ENCODE measurements around the gene CPXM2.

DNA sequence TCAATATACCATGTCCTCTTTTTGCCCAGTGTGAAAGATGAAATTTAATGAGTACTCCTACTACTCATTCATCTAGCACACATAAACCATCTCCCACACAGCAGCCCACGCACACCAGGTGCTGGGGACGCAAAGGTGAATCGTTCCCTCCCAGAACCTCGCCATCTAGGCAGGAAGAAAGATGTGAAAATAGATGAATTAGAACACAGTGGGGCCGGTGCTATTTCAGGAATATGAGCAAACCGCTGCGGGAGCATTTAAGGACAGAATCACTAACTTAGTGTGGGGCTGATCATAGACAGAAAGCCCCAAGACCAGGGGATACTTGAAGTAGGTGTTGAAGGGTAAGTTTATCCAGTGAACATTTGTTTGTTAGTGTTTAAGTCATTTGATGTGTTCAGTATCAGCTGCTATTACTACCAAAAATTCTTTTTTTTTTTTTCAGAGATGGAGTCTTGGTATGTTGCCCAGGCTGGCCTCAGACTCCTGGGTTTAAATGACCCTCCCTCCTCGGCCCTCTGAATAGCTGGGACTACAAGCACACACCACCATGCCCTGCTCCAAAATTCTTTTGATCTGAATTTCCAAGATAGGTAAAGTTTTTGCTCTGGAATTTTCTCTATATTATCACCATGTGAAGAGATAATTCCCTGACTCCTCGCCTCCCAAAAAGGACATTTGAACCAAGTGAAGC is 48.8 kb downstream of the CPXM2 start:
- TF ChIP-seq POLR2A (IDR thresholded peaks at IDR 0.05) (no peak), POLR2AphosphoS5 (IDR thresholded peaks at IDR 0.05; ENCODE audit: insufficient read depth in 1 of 2, low read depth in 1 of 2) (no peak)
- TF ChIP-seq, protein P1, sequence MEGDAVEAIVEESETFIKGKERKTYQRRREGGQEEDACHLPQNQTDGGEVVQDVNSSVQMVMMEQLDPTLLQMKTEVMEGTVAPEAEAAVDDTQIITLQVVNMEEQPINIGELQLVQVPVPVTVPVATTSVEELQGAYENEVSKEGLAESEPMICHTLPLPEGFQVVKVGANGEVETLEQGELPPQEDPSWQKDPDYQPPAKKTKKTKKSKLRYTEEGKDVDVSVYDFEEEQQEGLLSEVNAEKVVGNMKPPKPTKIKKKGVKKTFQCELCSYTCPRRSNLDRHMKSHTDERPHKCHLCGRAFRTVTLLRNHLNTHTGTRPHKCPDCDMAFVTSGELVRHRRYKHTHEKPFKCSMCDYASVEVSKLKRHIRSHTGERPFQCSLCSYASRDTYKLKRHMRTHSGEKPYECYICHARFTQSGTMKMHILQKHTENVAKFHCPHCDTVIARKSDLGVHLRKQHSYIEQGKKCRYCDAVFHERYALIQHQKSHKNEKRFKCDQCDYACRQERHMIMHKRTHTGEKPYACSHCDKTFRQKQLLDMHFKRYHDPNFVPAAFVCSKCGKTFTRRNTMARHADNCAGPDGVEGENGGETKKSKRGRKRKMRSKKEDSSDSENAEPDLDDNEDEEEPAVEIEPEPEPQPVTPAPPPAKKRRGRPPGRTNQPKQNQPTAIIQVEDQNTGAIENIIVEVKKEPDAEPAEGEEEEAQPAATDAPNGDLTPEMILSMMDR (IDR thresholded peaks at IDR 0.05) = no peak
